Activated CD4-positive, alpha-beta T cell treated with anti-CD3 and anti-CD28 coated beads, Interleukin-2, amount 50 U/mL, for 1 hour (primary cell): ENCODE data around the gene NEO1.

Experiments
- DNase-seq: peaks from one replicate; pipeline ENCODE4 v3.0.0-alpha.2; 2020

Gene NEO1

GRCh38 chr15:73318463-73319351, 266.4 kb downstream of the NEO1 start:
- DNase-seq = no peak

- no peak for DNase-seq
These were observed 267.4 kb downstream of the NEO1 start for GRCh38 chr15:73319460-73320245.

- no peak for DNase-seq
These were observed 268.4 kb downstream of the NEO1 start for GRCh38 chr15:73320619-73321180.

GRCh38 chr15:73321496-73322450, 269.5 kb downstream of the NEO1 start:
- DNase-seq = no peak

- no peak for DNase-seq
These were observed 270.6 kb downstream of the NEO1 start for GRCh38 chr15:73322665-73323373.

- no peak for DNase-seq
These were observed 271.2 kb downstream of the NEO1 start for GRCh38 chr15:73323374-73323955.

GRCh38 chr15:73323956-73324355, 271.7 kb downstream of the NEO1 start:
- DNase-seq = no peak

GRCh38 chr15:73324496-73325170, 272.4 kb downstream of the NEO1 start:
- no peak for DNase-seq

- DNase-seq = no peak
These were observed 273.1 kb downstream of the NEO1 start for GRCh38 chr15:73325191-73325861.

- DNase-seq = no peak
These were observed 273.9 kb downstream of the NEO1 start for GRCh38 chr15:73326157-73326556.

- DNase-seq = no peak
These were observed 276.0 kb downstream of the NEO1 start for GRCh38 chr15:73328149-73328820.

- no peak for DNase-seq
These were observed 276.7 kb downstream of the NEO1 start for GRCh38 chr15:73328981-73329380.

- no peak for DNase-seq
These were observed 277.4 kb downstream of the NEO1 start for GRCh38 chr15:73329501-73330200.

- no peak for DNase-seq
These were observed 278.2 kb downstream of the NEO1 start for GRCh38 chr15:73330206-73331051.

GRCh38 chr15:73331501-73331900, 279.2 kb downstream of the NEO1 start:
- no peak for DNase-seq

GRCh38 chr15:73331991-73332925, 280.0 kb downstream of the NEO1 start:
- no peak for DNase-seq

GRCh38 chr15:73333001-73333400, 280.7 kb downstream of the NEO1 start:
- no peak for DNase-seq
